DND-41 (cell line): Measurements from ENCODE around the gene DPYSL4.

Experiments used
- ATAC-seq: fragments of 200-7000 bp; cut with Tn5 transposase; 3 replicates; pipeline ENCODE4 v1.9.1; 2021; ENCODE audit warnings: low read depth; ENCODE audit not compliant: insufficient read depth
- DNase-seq: peaks from one replicate; pipeline ENCODE4 v3.0.0-alpha.2; 2020
- H2AFZ ChIP-seq: 2 replicates; pipeline ENCODE4 v1.6.0; 2012; ENCODE audit warnings: low read depth, low read length
- H3K27ac ChIP-seq: 2 replicates; pipeline ENCODE4 v1.5.1; 2012; ENCODE audit warnings: low read length, inconsistent platforms
- H3K27me3 ChIP-seq: fragments of 200-600 bp; sonication (generic); 2 replicates; pipeline ENCODE4 v1.6.0; 2012; ENCODE audit warnings: low read length, mild to moderate bottlenecking, inconsistent platforms; ENCODE audit not compliant: insufficient read depth, poor library complexity
- H3K36me3 ChIP-seq: 2 replicates; pipeline ENCODE4 v1.5.1; 2012; ENCODE audit warnings: low read length, inconsistent platforms; ENCODE audit not compliant: insufficient read depth
- H3K4me1 ChIP-seq: 2 replicates; pipeline ENCODE4 v1.5.1; 2012; ENCODE audit warnings: mild to moderate bottlenecking, low read length; ENCODE audit not compliant: insufficient read depth
- H3K4me2 ChIP-seq: 2 replicates; pipeline ENCODE4 v1.6.0; 2012; ENCODE audit warnings: mild to moderate bottlenecking, moderate library complexity, low read length, inconsistent platforms; ENCODE audit not compliant: insufficient read depth
- H3K4me3 ChIP-seq, 2 experiments: fragments of 200-600 bp in 1 of 2; shearing (Covaris generic) in 1 of 2; 2 replicates each; pipeline ENCODE4 v1.5.1; 2012 to 2016; ENCODE audit warnings: inconsistent platforms in 2 of 2, low read length in 2 of 2, mild to moderate bottlenecking in 2 of 2, low read depth in 1 of 2, moderate library complexity in 1 of 2
- H3K79me2 ChIP-seq: 2 replicates; pipeline ENCODE4 v1.6.0; 2012; ENCODE audit warnings: low read length, inconsistent platforms; ENCODE audit not compliant: insufficient read depth
- H3K9ac ChIP-seq: 2 replicates; pipeline ENCODE4 v1.6.0; 2012; ENCODE audit warnings: low read depth, mild to moderate bottlenecking, inconsistent platforms, low read length, moderate library complexity
- H3K9me3 ChIP-seq: 2 replicates; pipeline ENCODE4 v1.5.1; 2012; ENCODE audit warnings: low read length, moderate library complexity, mild to moderate bottlenecking, inconsistent platforms; ENCODE audit not compliant: insufficient read depth, severe bottlenecking
- H4K20me1 ChIP-seq: 2 replicates; pipeline ENCODE4 v1.6.0; 2012; ENCODE audit warnings: low read length; ENCODE audit not compliant: insufficient read depth
- EZH2 ChIP-seq: IDR thresholded peaks from 3 replicates; pipeline ENCODE4 v1.6.1; 2012; ENCODE audit warnings: borderline replicate concordance, low read depth, mild to moderate bottlenecking, moderate library complexity, low read length, inconsistent platforms; ENCODE audit not compliant: severe bottlenecking
- TF ChIP-seq, protein P1 (sequence below): IDR thresholded peaks from 2 replicates; pipeline ENCODE4 v1.5.1; 2012; ENCODE audit warnings: borderline replicate concordance, low read length, moderate library complexity, mild to moderate bottlenecking; ENCODE audit not compliant: poor library complexity, severe bottlenecking; ENCODE audit errors: extremely low read depth

Gene DPYSL4

DNA sequence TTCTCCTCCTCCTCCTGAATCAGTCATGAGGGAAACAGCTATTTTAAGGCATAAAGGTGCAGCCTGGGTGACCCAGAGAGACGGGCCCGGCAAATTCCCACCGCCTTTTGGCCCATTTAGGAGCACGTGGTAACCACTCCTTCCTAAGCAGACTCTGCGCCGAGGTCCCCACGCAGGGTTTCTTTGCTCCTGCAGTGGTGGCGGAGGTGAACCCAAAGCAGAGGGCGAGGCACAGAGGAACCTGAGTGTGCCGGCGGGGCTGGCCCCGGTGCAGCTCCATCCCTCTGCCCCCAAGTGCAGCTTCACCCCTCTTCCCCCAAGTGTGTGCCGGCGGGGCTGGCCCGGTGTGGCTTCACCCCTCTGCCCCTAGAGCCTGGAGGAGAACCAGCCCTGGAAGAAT, 50.6 kb downstream of the DPYSL4 start:
- DNase-seq (no peak), ATAC-seq (no peak)
- Histone ChIP-seq H3K4me1 (no peaks in the 10 kb centered on the region), H3K36me3 (no peaks in the 10 kb centered on the region), H3K79me2 (no peaks in the 10 kb centered on the region), H4K20me1 (no peaks in the 10 kb centered on the region; the same call in 1 of the 2 replicates), H3K9me3 (no peaks in the 10 kb centered on the region), H3K4me3 (no peak overlapping the region), H3K9ac (no peak overlapping the region), H2AFZ (no peak overlapping the region), H3K27me3 (no peaks in the 10 kb centered on the region), H3K4me2 (no peak overlapping the region), H3K27ac (no peak overlapping the region)
- TF ChIP-seq EZH2 = no peak
- TF ChIP-seq, protein P1, sequence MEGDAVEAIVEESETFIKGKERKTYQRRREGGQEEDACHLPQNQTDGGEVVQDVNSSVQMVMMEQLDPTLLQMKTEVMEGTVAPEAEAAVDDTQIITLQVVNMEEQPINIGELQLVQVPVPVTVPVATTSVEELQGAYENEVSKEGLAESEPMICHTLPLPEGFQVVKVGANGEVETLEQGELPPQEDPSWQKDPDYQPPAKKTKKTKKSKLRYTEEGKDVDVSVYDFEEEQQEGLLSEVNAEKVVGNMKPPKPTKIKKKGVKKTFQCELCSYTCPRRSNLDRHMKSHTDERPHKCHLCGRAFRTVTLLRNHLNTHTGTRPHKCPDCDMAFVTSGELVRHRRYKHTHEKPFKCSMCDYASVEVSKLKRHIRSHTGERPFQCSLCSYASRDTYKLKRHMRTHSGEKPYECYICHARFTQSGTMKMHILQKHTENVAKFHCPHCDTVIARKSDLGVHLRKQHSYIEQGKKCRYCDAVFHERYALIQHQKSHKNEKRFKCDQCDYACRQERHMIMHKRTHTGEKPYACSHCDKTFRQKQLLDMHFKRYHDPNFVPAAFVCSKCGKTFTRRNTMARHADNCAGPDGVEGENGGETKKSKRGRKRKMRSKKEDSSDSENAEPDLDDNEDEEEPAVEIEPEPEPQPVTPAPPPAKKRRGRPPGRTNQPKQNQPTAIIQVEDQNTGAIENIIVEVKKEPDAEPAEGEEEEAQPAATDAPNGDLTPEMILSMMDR = no peak

DNA sequence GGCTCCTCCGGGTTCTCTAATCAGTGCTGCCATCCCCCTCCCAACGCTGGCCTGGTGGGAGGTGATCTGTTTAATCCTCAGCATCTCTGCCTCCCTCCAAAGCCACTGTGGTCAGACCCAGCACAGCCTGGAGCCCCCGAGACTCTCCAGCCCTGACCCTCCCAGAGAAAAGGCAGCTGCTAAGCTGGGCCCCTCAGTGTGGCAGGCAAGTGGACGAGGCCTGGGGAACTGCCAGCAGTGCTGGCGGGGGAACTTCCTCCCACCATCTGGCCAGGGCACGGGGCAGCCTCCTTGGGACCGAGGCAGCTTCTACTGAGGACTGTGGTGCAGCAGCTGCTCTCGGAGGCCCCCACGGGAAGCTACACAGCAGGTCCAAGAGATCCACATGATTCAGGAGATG, 51.1 kb downstream of the DPYSL4 start:
- no peaks in the 10 kb centered on the region for H3K36me3 ChIP-seq
- H3K9ac ChIP-seq = no peak overlapping the region
- no peaks in the 10 kb centered on the region for H3K4me1 ChIP-seq
- DNase-seq (no peak), ATAC-seq (no peak)
- H2AFZ ChIP-seq = no peak overlapping the region
- TF ChIP-seq, protein P1 = no peak
- no peak for TF ChIP-seq EZH2
- no peak overlapping the region for H3K4me3 ChIP-seq
- no peak overlapping the region for H3K27ac ChIP-seq
- no peaks in the 10 kb centered on the region; the same call in 1 of the 2 replicates for H4K20me1 ChIP-seq
- no peak overlapping the region for H3K4me2 ChIP-seq
- H3K9me3 ChIP-seq = no peaks in the 10 kb centered on the region
- H3K27me3 ChIP-seq = no peaks in the 10 kb centered on the region
- no peaks in the 10 kb centered on the region for H3K79me2 ChIP-seq

DNA sequence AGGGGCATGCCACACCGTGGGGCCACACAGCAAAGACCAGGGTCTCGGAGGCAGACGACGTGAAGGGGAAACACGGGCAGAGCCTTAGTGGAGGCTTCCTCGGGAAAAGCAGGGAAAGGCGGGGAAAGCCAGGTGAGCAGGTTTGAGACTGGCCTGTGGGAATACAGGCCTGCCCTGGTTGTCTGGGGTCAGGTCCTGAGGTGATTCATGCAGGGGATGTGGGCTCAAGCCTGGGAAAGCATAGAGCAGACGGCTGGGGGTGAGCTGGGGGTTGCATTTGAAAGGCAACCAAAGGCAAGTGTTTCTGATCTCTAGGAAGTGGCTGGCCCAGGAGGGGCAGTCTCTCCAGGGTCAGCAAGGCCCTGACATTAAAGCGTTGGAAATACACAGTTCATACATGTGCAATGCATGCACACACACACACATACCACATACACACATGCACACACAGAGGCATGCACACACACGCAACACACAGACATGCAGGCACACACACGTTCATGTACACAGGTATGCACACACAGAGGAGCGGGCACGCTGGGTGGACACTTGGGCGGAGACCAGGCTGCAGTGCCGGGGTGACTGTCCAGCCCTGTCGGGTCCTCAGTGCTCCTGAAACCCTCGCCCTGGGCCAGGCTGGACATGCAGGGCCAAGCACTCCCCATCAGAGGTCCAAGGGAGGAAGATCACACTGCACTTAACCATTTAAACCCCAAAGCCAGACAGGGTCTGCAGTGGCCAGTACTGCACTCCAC, 51.8 kb downstream of the DPYSL4 start:
- no peaks in the 10 kb centered on the region for H3K27me3 ChIP-seq
- H3K9ac ChIP-seq = no peak overlapping the region
- DNase-seq (no peak), ATAC-seq (no peak)
- H3K36me3 ChIP-seq = no peaks in the 10 kb centered on the region
- H3K4me1 ChIP-seq = no peaks in the 10 kb centered on the region
- H3K4me3 ChIP-seq = no peak overlapping the region
- no peaks in the 10 kb centered on the region for H3K79me2 ChIP-seq
- TF ChIP-seq, protein P1 = no peak
- TF ChIP-seq EZH2 = no peak
- no peak overlapping the region for H3K4me2 ChIP-seq
- no peaks in the 10 kb centered on the region; the same call in 1 of the 2 replicates for H4K20me1 ChIP-seq
- H2AFZ ChIP-seq = no peak overlapping the region
- no peak overlapping the region for H3K27ac ChIP-seq
- H3K9me3 ChIP-seq = no peaks in the 10 kb centered on the region
